Esophagus squamous epithelium (tissue), 5 donors: ENCODE results near the gene PDZK1. TPM values are rescaled to one million over a fixed set of nuclear protein-coding genes. Genes with fewer than 3 reads are reported as not detected.

ENCODE experiments used
- DNase-seq: peaks from one replicate; lab custom pipeline; 2025; lab: John Stamatoyannopoulos, UW
- H3K27ac ChIP-seq, 4 donors: fragments of 200-600 bp; sonication (generic); one replicate each; pipeline ENCODE4 v1.5.1; 2016 to 2019; ENCODE audit warnings: mild to moderate bottlenecking in 1 of 4
- H3K27me3 ChIP-seq, 4 donors: fragments of 200-600 bp; sonication (generic); 1 replicate in 3 of 4; 2 replicates in 1 of 4; pipeline versions ENCODE4 v1.5.1 to v1.6.0; 2017 to 2021; ENCODE audit warnings: antibody characterized with exemption in 1 of 4
- H3K36me3 ChIP-seq, 3 donors: fragments of 200-600 bp; sonication (generic); one replicate each; pipeline ENCODE4 v1.5.1; 2016 to 2019
- H3K4me1 ChIP-seq, 3 donors: fragments of 200-600 bp; sonication (generic); one replicate each; pipeline ENCODE4 v1.5.1; 2017 to 2019
- H3K4me3 ChIP-seq, 4 donors: fragments of 200-600 bp; sonication (generic); 1 replicate in 3 of 4; 2 replicates in 1 of 4; pipeline ENCODE4 v1.5.1; 2016 to 2019; ENCODE audit warnings: mild to moderate bottlenecking in 2 of 4, moderate library complexity in 1 of 4
- H3K9me3 ChIP-seq, 3 donors: fragments of 200-600 bp; sonication (generic); one replicate each; pipeline ENCODE4 v1.5.1; 2016 to 2019
- CTCF ChIP-seq, 6 experiments: fragments of 450-650 bp in 4 of 6; fragments of 200-600 bp in 2 of 6; sonication (generic) in 2 of 6; IDR thresholded peaks; one replicate each; pipeline ENCODE4 v1.5.1; 2016 to 2019; ENCODE audit warnings: antibody characterized with exemption in 6 of 6, mild to moderate bottlenecking in 4 of 6, moderate library complexity in 4 of 6
- POLR2A ChIP-seq, 4 donors: fragments of 450-650 bp; IDR thresholded peaks; one replicate each; pipeline ENCODE4 v1.6.1; 2017; ENCODE audit warnings: antibody characterized with exemption in 4 of 4, mild to moderate bottlenecking in 4 of 4, moderate library complexity in 3 of 4
- WGBS, 2 donors: methylation state at CpG; one replicate each; pipeline ENCODE4 v1.1.5; 2018; 5-methylcytosine and 5-hydroxymethylcytosine counted together
- intact Hi-C: fragments of 100-400 bp; cut with DNase I; formaldehyde crosslinking; loops from one replicate; pipeline ENCODE4 v1.15.0; 2022
- total RNA-seq, 4 donors: library from RNA; depleted of rRNA; stranded (reverse); fragments of >200 nt; gene quantifications; one replicate each; pipeline ENCODE4 v1.1.0, GENCODE V29; 2016
- donor health status: DM: yes; HTN: yes; CAD: no.

The PDZK1 gene
- total RNA-seq, 4 donors from 2014 or later, result 0.19 TPM; not detected in 3

GRCh38 chr1:145740269-145740668, 33.1 kb upstream of the PDZK1 start:
- intact Hi-C loops, result no loop called here
- 74 to 78% methylated on average over 4 of the region's 4 CpGs for WGBS, 2 donors
- no peaks in the 10 kb centered on the region for H3K27me3 ChIP-seq
- no peaks in the 10 kb centered on the region for H3K4me1 ChIP-seq
- TF ChIP-seq POLR2A (IDR thresholded peaks at IDR 0.05) (no peak), CTCF (IDR thresholded peaks at IDR 0.05) (no peak)
- H3K36me3 ChIP-seq, result peaks cover 0 to 52% (median 6%) of the 10 kb centered on the region in 3 donors
- H3K9me3 ChIP-seq, result no peaks in the 10 kb centered on the region
- DNase-seq, result no peak
- no peak overlapping the region for H3K4me3 ChIP-seq
- H3K27ac ChIP-seq, result no peak overlapping the region

GRCh38 chr1:145736191-145736590, 29.0 kb upstream of the PDZK1 start:
- 44 to 62% methylated on average over 1 of the region's 1 CpG for WGBS, 2 donors
- Histone ChIP-seq H3K36me3 (peaks cover 0 to 11% (median 0%) of the 10 kb centered on the region in 3 donors), H3K4me1 (no peaks in the 10 kb centered on the region), H3K9me3 (no peaks in the 10 kb centered on the region), H3K27me3 (no peaks in the 10 kb centered on the region), H3K4me3 (no peak overlapping the region), H3K27ac (no peak overlapping the region)
- no peak for DNase-seq
- no peak for TF ChIP-seq CTCF (IDR thresholded peaks at IDR 0.05)
- TF ChIP-seq POLR2A (IDR thresholded peaks at IDR 0.05), result no peak
- intact Hi-C loops, result no loop called here

GRCh38 chr1:145730900-145731299, 23.7 kb upstream of the PDZK1 start:
- no peaks in the 10 kb centered on the region for H3K4me1 ChIP-seq
- H3K4me3 ChIP-seq, result no peak overlapping the region
- no peaks in the 10 kb centered on the region for H3K27me3 ChIP-seq
- intact Hi-C loops, result no loop called here
- H3K27ac ChIP-seq, result no peak overlapping the region
- 75 to 98% methylated on average over 3 of the region's 3 CpGs for WGBS, 2 donors
- no peaks in the 10 kb centered on the region for H3K9me3 ChIP-seq
- H3K36me3 ChIP-seq, result no peaks in the 10 kb centered on the region
- no peak for TF ChIP-seq POLR2A (IDR thresholded peaks at IDR 0.05)
- DNase-seq, result no peak

- 81 to 89% methylated on average over 2 to 4 of the region's 4 CpGs for WGBS, 2 donors
- no peak overlapping the region for H3K27ac ChIP-seq
- intact Hi-C loops, result no loop called here
- no peaks in the 10 kb centered on the region for H3K4me1 ChIP-seq
- H3K27me3 ChIP-seq, result no peaks in the 10 kb centered on the region
- TF ChIP-seq CTCF (IDR thresholded peaks at IDR 0.05) (no peak), POLR2A (IDR thresholded peaks at IDR 0.05) (no peak)
- H3K36me3 ChIP-seq, result no peaks in the 10 kb centered on the region
- no peak overlapping the region for H3K4me3 ChIP-seq
- DNase-seq, result no peak
- no peaks in the 10 kb centered on the region for H3K9me3 ChIP-seq
Observed at GRCh38 chr1:145730467-145730866, 23.3 kb upstream of the PDZK1 start.

GRCh38 chr1:145729666-145730436, 22.7 kb upstream of the PDZK1 start:
- no peak for DNase-seq
- 94 to 97% methylated on average over 5 of the region's 5 CpGs for WGBS, 2 donors
- no peak overlapping the region for H3K4me3 ChIP-seq
- H3K27me3 ChIP-seq, result no peaks in the 10 kb centered on the region
- H3K36me3 ChIP-seq, result no peaks in the 10 kb centered on the region
- no peak overlapping the region for H3K27ac ChIP-seq
- H3K9me3 ChIP-seq, result no peaks in the 10 kb centered on the region
- H3K4me1 ChIP-seq, result no peaks in the 10 kb centered on the region
- TF ChIP-seq CTCF (IDR thresholded peaks at IDR 0.05) (no peak), POLR2A (IDR thresholded peaks at IDR 0.05) (no peak)
- intact Hi-C loops, result no loop called here
